Colonic mucosa (tissue), 4 donors: ENCODE measurements around the gene TBX21. TPM values are rescaled to one million over a fixed set of nuclear protein-coding genes. Genes with fewer than 3 reads are reported as not detected.
A peak's percentile ranks its signal among the peaks of the same experiment; 100 is the strongest.

Experiments
- DNase-seq: peaks from one replicate; pipeline ENCODE4 v3.0.0-alpha.2; 2020
- H3K27ac ChIP-seq: fragments of 200-600 bp; one replicate; pipeline ENCODE4 v1.8.0; 2021
- H3K27me3 ChIP-seq: fragments of 200-600 bp; one replicate; pipeline ENCODE4 v1.8.0; 2021
- H3K36me3 ChIP-seq: fragments of 200-600 bp; one replicate; pipeline ENCODE4 v1.8.0; 2021
- H3K4me1 ChIP-seq: fragments of 200-600 bp; one replicate; pipeline ENCODE4 v1.8.0; 2021; ENCODE audit warnings: mild to moderate bottlenecking
- H3K4me3 ChIP-seq: fragments of 200-600 bp; one replicate; pipeline ENCODE4 v1.8.0; 2021
- H3K9ac ChIP-seq, 2 donors: one replicate each; pipeline ENCODE4 v1.7.0; 2013; ENCODE audit warnings: control low read depth in 2 of 2, low read depth in 2 of 2, low read length in 2 of 2
- H3K9me3 ChIP-seq: fragments of 200-600 bp; one replicate; pipeline ENCODE4 v1.8.0; 2021
- CTCF ChIP-seq: fragments of 200-600 bp; IDR thresholded peaks from one replicate; pipeline ENCODE4 v1.8.0; 2022; ENCODE audit warnings: antibody characterized with exemption, mild to moderate bottlenecking
- intact Hi-C: fragments of 100-400 bp; cut with DNase I; formaldehyde crosslinking; loops from one replicate; pipeline ENCODE4 v1.14.1; 2022
- total RNA-seq, 2 donors: library from RNA; stranded (reverse); fragmentation: NEBNext Ultra II Directional in 1 of 2; extraction: Animal tissue kit (Norgen Biotek cat#: 25700) in 1 of 2; gene quantifications; one replicate each; pipeline ENCODE4 v1.2.1, GENCODE V29; 2021
- donor health status: healthy.
- donor health status: DM: no; HTN: no; CAD: no.
- donor health status: DM: no; HTN: no; CAD: no.

The TBX21 gene
- total RNA-seq = under 1 TPM; 0.40 to 0.49 TPM

GRCh38 chr17:47733047-47733673 lies at the start of gene TBX21:
Gene TBX21 (plus strand): TSS chr17:47733236. CDS start chr17:47733455, 219 bp downstream.
- Histone ChIP-seq H3K36me3 (no peaks in the 10 kb centered on the region), H3K4me3 (peak within 1 kb of the TSS; percentile 47), H3K27me3 (peaks cover 25% of the 10 kb centered on the region), H3K4me1 (peaks cover 3% of the 10 kb centered on the region), H3K9ac (peak within 1 kb of the TSS in 1 of 2 donors; percentile 39), H3K27ac (peak within 1 kb of the TSS; percentile 9), H3K9me3 (no peaks in the 10 kb centered on the region)
- DNase-seq = peak; percentile 59
- intact Hi-C loops = no loop called here
- TF ChIP-seq CTCF = no peak

GRCh38 chr17:47684025-47684424 lies 49.0 kb upstream of the TBX21 start:
- H3K4me3 ChIP-seq = no peak overlapping the region
- H3K9ac ChIP-seq = no peak overlapping the region
- H3K9me3 ChIP-seq = no peaks in the 10 kb centered on the region
- H3K27ac ChIP-seq = no peak overlapping the region
- no peak for DNase-seq
- intact Hi-C loops = no loop called here
- peaks cover 14% of the 10 kb centered on the region for H3K36me3 ChIP-seq
- H3K27me3 ChIP-seq = no peaks in the 10 kb centered on the region
- no peaks in the 10 kb centered on the region for H3K4me1 ChIP-seq
- TF ChIP-seq CTCF = no peak

GRCh38 chr17:47684535-47685193 lies 48.4 kb upstream of the TBX21 start:
- no peaks in the 10 kb centered on the region for H3K4me1 ChIP-seq
- H3K4me3 ChIP-seq = no peak overlapping the region
- peaks cover 8% of the 10 kb centered on the region for H3K36me3 ChIP-seq
- DNase-seq = no peak
- no peaks in the 10 kb centered on the region for H3K9me3 ChIP-seq
- H3K9ac ChIP-seq = no peak overlapping the region
- H3K27ac ChIP-seq = no peak overlapping the region
- TF ChIP-seq CTCF = no peak
- H3K27me3 ChIP-seq = no peaks in the 10 kb centered on the region
- intact Hi-C loops = no loop called here

- H3K4me1 ChIP-seq = no peaks in the 10 kb centered on the region
- H3K4me3 ChIP-seq = no peak overlapping the region
- H3K9ac ChIP-seq = no peak overlapping the region
- no peaks in the 10 kb centered on the region for H3K36me3 ChIP-seq
- intact Hi-C loops = no loop called here
- H3K27ac ChIP-seq = no peak overlapping the region
- H3K9me3 ChIP-seq = no peaks in the 10 kb centered on the region
- no peak for TF ChIP-seq CTCF
- DNase-seq = no peak
- H3K27me3 ChIP-seq = no peaks in the 10 kb centered on the region
Measured at GRCh38 chr17:47685556-47686275, 47.3 kb upstream of the TBX21 start.

GRCh38 chr17:47686276-47686635 lies 46.8 kb upstream of the TBX21 start:
- Histone ChIP-seq H3K9me3 (no peaks in the 10 kb centered on the region), H3K27ac (no peak overlapping the region), H3K4me3 (no peak overlapping the region), H3K9ac (no peak overlapping the region), H3K36me3 (no peaks in the 10 kb centered on the region), H3K4me1 (no peaks in the 10 kb centered on the region), H3K27me3 (no peaks in the 10 kb centered on the region)
- intact Hi-C loops = no loop called here
- DNase-seq = no peak
- no peak for TF ChIP-seq CTCF
